CD8-positive, alpha-beta memory T cell (primary cell): Measurements from ENCODE around the gene TRAIP. TPM values are rescaled to one million over a fixed set of nuclear protein-coding genes. Genes with fewer than 3 reads are reported as not detected.

Experiments used
- CTCF ChIA-PET: fragments of 350-600 bp; sonication (Branson Sonifier 250); formaldehyde crosslinking; loops from one replicate; lab custom pipeline; 2021; ENCODE audit warnings: antibody characterized with exemption; lab: Charles Lee
- POLR2A ChIA-PET: fragments of 350-600 bp; sonication (Branson Sonifier 250); formaldehyde crosslinking; loops from one replicate; lab custom pipeline; 2021; ENCODE audit warnings: antibody characterized with exemption; lab: Charles Lee
- DNase-seq, 5 donors: peaks; one replicate each; pipeline versions ENCODE4 v3.0.0 to v3.0.0-alpha.2; 2020 to 2022; ENCODE audit warnings: mixed read lengths in 1 of 5
- H3K27ac ChIP-seq: one replicate; pipeline ENCODE4 v1.7.0; 2013; ENCODE audit warnings: low read depth, mild to moderate bottlenecking, low read length, moderate library complexity
- H3K27me3 ChIP-seq: 2 replicates; pipeline ENCODE4 v1.7.0; 2013; ENCODE audit warnings: low read length, mild to moderate bottlenecking; ENCODE audit not compliant: insufficient read depth, poor library complexity, severe bottlenecking
- H3K36me3 ChIP-seq: 2 replicates; pipeline ENCODE4 v1.7.0; 2013; ENCODE audit warnings: mild to moderate bottlenecking, low read length, moderate library complexity; ENCODE audit not compliant: insufficient read depth
- H3K4me1 ChIP-seq: 2 replicates; pipeline ENCODE4 v1.7.0; 2013; ENCODE audit warnings: mild to moderate bottlenecking, low read length, moderate library complexity; ENCODE audit not compliant: insufficient read depth
- H3K4me3 ChIP-seq: 2 replicates; pipeline ENCODE4 v1.7.0; 2013; ENCODE audit warnings: mild to moderate bottlenecking, low read length
- H3K9me3 ChIP-seq: 2 replicates; pipeline ENCODE4 v1.7.0; 2013; ENCODE audit warnings: mild to moderate bottlenecking, low read length
- H3K27ac Mint-ChIP-seq, 8 donors: one replicate each; pipeline ENCODE4 v1.8.0; 2020 to 2021; ENCODE audit warnings: mixed read lengths in 8 of 8, mild to moderate bottlenecking in 6 of 8, inconsistent platforms in 3 of 8, moderate library complexity in 3 of 8
- H3K27me3 Mint-ChIP-seq, 2 donors: one replicate each; pipeline ENCODE4 v1.8.0; 2020 to 2021; ENCODE audit warnings: mixed read lengths in 2 of 2, mild to moderate bottlenecking in 1 of 2, moderate library complexity in 1 of 2
- H3K36me3 Mint-ChIP-seq, 3 donors: one replicate each; pipeline ENCODE4 v1.8.0; 2020 to 2021; ENCODE audit warnings: mixed read lengths in 3 of 3, inconsistent platforms in 1 of 3, mild to moderate bottlenecking in 1 of 3
- H3K4me1 Mint-ChIP-seq, 3 donors: one replicate each; pipeline ENCODE4 v1.8.0; 2020 to 2021; ENCODE audit warnings: mixed read lengths in 3 of 3, inconsistent platforms in 1 of 3, mild to moderate bottlenecking in 1 of 3
- H3K4me3 Mint-ChIP-seq, 7 donors: one replicate each; pipeline ENCODE4 v1.8.0; 2020 to 2021; ENCODE audit warnings: mixed read lengths in 7 of 7, mild to moderate bottlenecking in 6 of 7, moderate library complexity in 4 of 7, inconsistent platforms in 2 of 7
- H3K9me3 Mint-ChIP-seq, 5 donors: one replicate each; pipeline ENCODE4 v1.8.0; 2020 to 2022; ENCODE audit warnings: mixed read lengths in 5 of 5, mild to moderate bottlenecking in 3 of 5, moderate library complexity in 2 of 5, inconsistent platforms in 1 of 5
- polyA plus RNA-seq: library from polyadenylated mRNA; unstranded; fragments of 300-500 nt; fragmentation: Illumina TruSeq; gene quantifications from one replicate; pipeline ENCODE4 v1.2.3, GENCODE V29; 2021
- total RNA-seq, 2 experiments: library from RNA; stranded (reverse); gene quantifications; one replicate each; pipeline ENCODE4 v1.2.3, GENCODE V29; 2021

The TRAIP gene
- total and polyA plus RNA-seq, 3 experiments from 2014 or later, result 1.9 to 22.9 (median 21.9) TPM

DNA sequence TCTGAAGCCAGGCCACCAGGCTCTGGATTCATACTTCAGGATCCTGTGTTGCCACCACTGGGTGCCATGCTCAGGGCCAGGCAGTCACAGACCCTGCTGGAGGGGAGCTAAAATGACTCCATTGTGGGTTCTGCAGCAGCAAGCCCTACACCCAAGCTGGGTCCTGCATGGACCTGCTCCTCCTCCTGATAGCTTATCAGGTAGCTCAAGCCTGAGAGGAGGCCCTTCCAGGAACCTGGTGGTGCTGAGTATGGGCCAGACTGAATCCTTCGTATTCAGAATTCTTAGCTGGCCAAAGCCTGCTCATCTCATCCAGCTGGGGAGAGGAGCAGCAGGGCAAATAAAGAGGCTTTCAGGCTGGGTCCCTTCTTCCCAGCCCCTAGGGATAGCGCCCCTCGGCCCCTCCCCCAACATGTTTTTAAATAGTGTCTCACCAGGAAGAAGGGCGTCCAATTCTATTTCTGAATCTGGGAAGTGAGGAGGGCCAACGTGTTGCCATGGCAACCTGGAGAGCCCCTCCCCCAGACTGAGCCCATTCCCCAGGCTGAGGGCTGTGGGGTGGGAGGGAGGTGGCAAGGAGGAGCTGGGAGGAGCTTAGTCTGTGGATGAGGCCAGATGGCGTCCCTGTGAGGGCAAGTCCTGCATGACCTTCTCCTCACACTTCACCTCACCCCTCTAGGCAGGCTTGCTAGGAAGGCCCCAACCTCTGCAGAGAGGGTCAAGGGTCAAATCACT is 24.4 kb upstream of the TRAIP start:
- CTCF ChIA-PET, result no interaction called here
- H3K36me3 Mint-ChIP-seq, result no peaks in the 10 kb centered on the region
- Histone ChIP-seq H3K4me1 (no peaks in the 10 kb centered on the region), H3K36me3 (no peaks in the 10 kb centered on the region), H3K27me3 (no peaks in the 10 kb centered on the region), H3K9me3 (no peaks in the 10 kb centered on the region), H3K27ac (no peak overlapping the region), H3K4me3 (no peak overlapping the region)
- POLR2A ChIA-PET, result no interaction called here
- DNase-seq, result no peak
- no peaks in the 10 kb centered on the region for H3K4me1 Mint-ChIP-seq
- H3K9me3 Mint-ChIP-seq, result no peaks in the 10 kb centered on the region
- H3K27ac Mint-ChIP-seq, result no peak overlapping the region
- no peak overlapping the region for H3K4me3 Mint-ChIP-seq
- peaks cover 1 to 4% of the 10 kb centered on the region in 2 donors for H3K27me3 Mint-ChIP-seq

DNA sequence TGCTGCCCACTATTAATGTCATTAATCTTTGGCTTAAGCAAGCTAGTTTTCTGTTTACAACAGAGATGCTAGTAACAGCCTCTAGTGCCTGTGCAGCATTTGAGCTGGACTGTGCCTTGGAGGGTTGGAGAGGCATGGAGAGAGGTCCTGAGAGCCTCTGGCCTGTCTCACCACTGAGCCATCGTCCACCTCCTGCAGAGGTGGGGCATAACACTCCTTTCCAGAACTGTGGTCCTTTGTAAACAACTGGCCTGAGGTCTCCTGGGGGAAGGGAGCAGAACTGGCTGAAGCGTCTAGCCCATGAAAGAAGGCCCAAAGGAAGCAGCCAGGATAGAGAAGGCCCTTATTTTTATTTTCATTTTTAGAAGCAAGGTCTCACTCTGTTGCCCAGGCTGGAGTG is 23.4 kb upstream of the TRAIP start:
- H3K27ac ChIP-seq, result no peak overlapping the region
- no peak for DNase-seq
- ChIA-PET CTCF (no interaction called here), POLR2A (no interaction called here)
- H3K4me1 ChIP-seq, result no peaks in the 10 kb centered on the region
- no peaks in the 10 kb centered on the region for H3K4me1 Mint-ChIP-seq
- H3K27ac Mint-ChIP-seq, result no peak overlapping the region
- H3K9me3 ChIP-seq, result no peaks in the 10 kb centered on the region
- no peaks in the 10 kb centered on the region for H3K36me3 ChIP-seq
- H3K36me3 Mint-ChIP-seq, result no peaks in the 10 kb centered on the region
- H3K9me3 Mint-ChIP-seq, result no peaks in the 10 kb centered on the region
- no peak overlapping the region for H3K4me3 Mint-ChIP-seq
- H3K27me3 ChIP-seq, result no peaks in the 10 kb centered on the region
- no peak overlapping the region for H3K4me3 ChIP-seq
- peaks cover 4% of the 10 kb centered on the region in 2 donors for H3K27me3 Mint-ChIP-seq

DNA sequence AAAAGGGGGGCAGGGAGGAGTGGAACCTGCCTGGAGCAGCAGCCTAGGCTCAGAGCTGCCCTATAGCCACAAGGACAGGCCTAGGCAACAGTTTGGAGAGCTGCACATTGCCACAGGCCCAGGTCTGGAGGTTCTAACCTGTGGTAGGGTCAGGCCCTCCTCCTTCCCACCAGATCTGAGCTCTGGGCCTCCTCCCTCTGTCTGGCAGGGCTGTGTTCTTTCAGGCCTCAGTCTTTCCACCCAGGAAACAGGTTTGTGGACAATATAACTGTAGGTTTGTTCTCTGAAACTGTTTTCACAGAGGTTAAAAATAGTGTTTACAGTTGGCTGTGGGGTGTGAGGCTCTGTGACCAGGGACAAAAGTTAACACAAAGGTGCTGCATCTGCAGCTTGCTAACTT is 22.3 kb upstream of the TRAIP start:
- POLR2A ChIA-PET, result no interaction called here
- Histone ChIP-seq H3K27me3 (no peaks in the 10 kb centered on the region), H3K36me3 (no peaks in the 10 kb centered on the region), H3K4me1 (no peaks in the 10 kb centered on the region), H3K9me3 (no peaks in the 10 kb centered on the region), H3K27ac (no peak overlapping the region), H3K4me3 (no peak overlapping the region)
- CTCF ChIA-PET, result no interaction called here
- Mint-ChIP-seq H3K9me3 (no peaks in the 10 kb centered on the region), H3K36me3 (no peaks in the 10 kb centered on the region), H3K27ac (no peak overlapping the region), H3K4me1 (no peaks in the 10 kb centered on the region), H3K27me3 (peaks cover 4 to 6% of the 10 kb centered on the region in 2 donors), H3K4me3 (no peak overlapping the region)
- no peak for DNase-seq

DNA sequence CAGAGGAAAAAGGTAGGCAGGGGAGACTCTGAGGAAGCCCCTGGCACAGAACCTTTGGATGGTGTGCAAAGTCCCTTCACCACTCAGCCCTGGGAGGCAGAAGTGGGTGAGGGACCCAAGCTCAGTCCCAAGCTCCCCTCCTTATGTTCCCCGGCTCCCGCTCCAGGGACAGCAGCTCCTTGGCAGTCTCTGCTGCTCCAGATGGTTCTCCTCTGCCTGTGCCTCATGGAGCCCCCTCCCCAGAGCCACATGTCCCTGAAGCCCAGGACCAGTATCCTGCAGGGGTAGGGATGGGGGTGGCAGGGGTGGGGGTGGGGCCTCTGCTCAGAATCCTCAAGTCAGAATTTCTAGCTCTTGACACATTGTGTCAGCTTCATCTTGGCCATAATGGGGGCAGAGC is 21.4 kb upstream of the TRAIP start:
- Mint-ChIP-seq H3K27ac (no peak overlapping the region), H3K4me1 (peaks cover 0 to 2% (median 0%) of the 10 kb centered on the region in 3 donors), H3K27me3 (peaks cover 4 to 6% of the 10 kb centered on the region in 2 donors), H3K4me3 (no peak overlapping the region), H3K9me3 (no peaks in the 10 kb centered on the region), H3K36me3 (no peaks in the 10 kb centered on the region)
- Histone ChIP-seq H3K36me3 (no peaks in the 10 kb centered on the region), H3K9me3 (no peaks in the 10 kb centered on the region), H3K4me3 (no peak overlapping the region), H3K27ac (no peak overlapping the region), H3K4me1 (no peaks in the 10 kb centered on the region), H3K27me3 (no peaks in the 10 kb centered on the region)
- no peak for DNase-seq
- CTCF ChIA-PET, result no interaction called here
- POLR2A ChIA-PET, result no interaction called here

DNA sequence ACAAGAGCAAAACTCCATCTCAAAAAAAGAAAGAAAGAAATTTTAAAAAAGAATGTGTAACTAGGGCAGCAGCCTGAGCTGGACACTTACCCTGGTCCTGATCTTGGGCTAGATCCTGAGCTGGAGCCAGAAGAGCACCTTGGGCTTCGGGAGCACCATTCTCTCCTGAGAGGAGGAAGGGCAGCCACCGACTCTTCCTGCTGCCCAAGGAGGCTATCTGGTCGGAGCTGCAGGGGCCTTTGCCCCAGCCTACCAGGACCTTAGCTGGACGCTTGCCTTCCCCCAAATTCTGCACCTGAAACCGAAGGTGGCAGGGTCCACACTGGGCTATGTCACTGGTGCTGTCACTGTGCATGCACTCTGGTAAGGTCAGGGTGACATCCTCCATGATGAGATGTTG is 20.2 kb upstream of the TRAIP start:
- no peak overlapping the region for H3K27ac ChIP-seq
- ChIA-PET CTCF (no interaction called here), POLR2A (no interaction called here)
- no peaks in the 10 kb centered on the region for H3K4me1 ChIP-seq
- no peaks in the 10 kb centered on the region for H3K27me3 ChIP-seq
- H3K27ac Mint-ChIP-seq, result no peak overlapping the region
- DNase-seq, result no peak
- H3K27me3 Mint-ChIP-seq, result peaks cover under 1 to 6% of the 10 kb centered on the region in 2 donors
- H3K4me3 ChIP-seq, result no peak overlapping the region
- no peak overlapping the region for H3K4me3 Mint-ChIP-seq
- no peaks in the 10 kb centered on the region for H3K9me3 ChIP-seq
- H3K36me3 ChIP-seq, result no peaks in the 10 kb centered on the region
- H3K9me3 Mint-ChIP-seq, result no peaks in the 10 kb centered on the region
- peaks cover 4 to 5% (median 4%) of the 10 kb centered on the region in 3 donors for H3K4me1 Mint-ChIP-seq
- H3K36me3 Mint-ChIP-seq, result no peaks in the 10 kb centered on the region

DNA sequence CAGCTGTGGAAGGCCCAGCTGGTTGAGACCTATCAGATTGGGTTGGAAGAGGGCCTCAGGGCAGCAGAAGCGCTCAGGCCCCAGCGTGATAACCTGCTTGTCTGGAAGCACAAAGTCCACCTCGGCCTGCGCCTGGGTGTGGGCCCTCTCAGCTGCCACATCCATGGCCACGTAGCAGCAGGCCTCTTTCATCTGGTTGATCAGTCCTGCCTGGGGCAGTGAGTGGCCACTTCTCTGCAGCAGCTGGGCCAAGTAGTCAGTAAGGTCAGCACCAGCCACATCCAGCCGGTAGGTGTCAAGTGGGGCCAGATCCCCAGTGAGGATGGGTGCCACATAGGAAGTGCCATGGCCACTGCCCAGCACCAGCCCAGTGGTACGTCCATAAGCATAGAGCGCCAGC is 17.3 kb upstream of the TRAIP start:
- H3K4me1 Mint-ChIP-seq, result peaks cover 5 to 7% (median 5%) of the 10 kb centered on the region in 3 donors

DNA sequence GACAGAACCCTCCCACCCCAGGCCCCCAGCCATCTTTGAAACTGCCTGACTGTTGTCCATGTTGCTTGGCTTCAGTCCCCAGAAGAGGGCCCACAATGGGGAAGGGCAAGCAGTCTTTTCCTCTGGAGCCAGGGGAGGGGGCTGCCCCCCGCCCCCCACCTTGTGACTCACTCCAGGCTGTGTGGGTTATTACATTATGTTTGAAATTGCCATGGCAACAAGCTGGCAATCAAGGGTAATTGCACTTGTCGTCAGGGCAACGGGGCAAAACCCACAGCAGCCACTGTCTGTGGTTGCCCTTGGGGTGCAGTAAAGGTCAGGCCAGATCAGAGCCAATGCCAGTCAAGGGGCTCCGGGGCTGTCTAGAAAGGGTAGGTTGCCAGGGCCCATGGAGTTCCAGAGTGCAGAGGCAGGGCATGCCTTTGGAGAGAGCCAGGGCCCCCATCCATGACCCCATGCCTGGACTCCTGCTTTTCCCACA is 16.5 kb upstream of the TRAIP start:
- Histone ChIP-seq H3K36me3 (no peaks in the 10 kb centered on the region), H3K9me3 (no peaks in the 10 kb centered on the region), H3K27me3 (peaks cover 20% of the 10 kb centered on the region), H3K27ac (no peak overlapping the region), H3K4me3 (no peak overlapping the region), H3K4me1 (peaks cover 6% of the 10 kb centered on the region)
- Mint-ChIP-seq H3K4me1 (peaks cover 5 to 12% (median 6%) of the 10 kb centered on the region in 3 donors), H3K4me3 (peak overlapping the region in 1 of 7 donors; percentile 18), H3K27ac (no peak overlapping the region), H3K36me3 (no peaks in the 10 kb centered on the region), H3K9me3 (no peaks in the 10 kb centered on the region), H3K27me3 (peaks cover 18 to 20% of the 10 kb centered on the region in 2 donors)
- peak in 2 of 5 donors; percentile 9 to 59 for DNase-seq
- CTCF ChIA-PET, result interaction anchor here (1.1 kb wide), 1 partner anchor 34 kb away, joined by 4 read pairs; no protein-coding TSS in a partner anchor
- POLR2A ChIA-PET, result no interaction called here

More for the DNA sequence above, 17.3 kb upstream of the TRAIP start:
- POLR2A ChIA-PET, result no interaction called here
- no peak overlapping the region for H3K27ac ChIP-seq
- no peaks in the 10 kb centered on the region for H3K36me3 ChIP-seq
- H3K27me3 ChIP-seq, result peaks cover 12% of the 10 kb centered on the region
- H3K36me3 Mint-ChIP-seq, result no peaks in the 10 kb centered on the region
- CTCF ChIA-PET, result no interaction called here
- H3K27ac Mint-ChIP-seq, result no peak overlapping the region
- peaks cover 6% of the 10 kb centered on the region for H3K4me1 ChIP-seq
- no peak overlapping the region for H3K4me3 Mint-ChIP-seq
- DNase-seq, result no peak
- no peak overlapping the region for H3K4me3 ChIP-seq
- H3K27me3 Mint-ChIP-seq, result peaks cover 10 to 14% of the 10 kb centered on the region in 2 donors
- no peaks in the 10 kb centered on the region for H3K9me3 ChIP-seq
- H3K9me3 Mint-ChIP-seq, result no peaks in the 10 kb centered on the region

DNA sequence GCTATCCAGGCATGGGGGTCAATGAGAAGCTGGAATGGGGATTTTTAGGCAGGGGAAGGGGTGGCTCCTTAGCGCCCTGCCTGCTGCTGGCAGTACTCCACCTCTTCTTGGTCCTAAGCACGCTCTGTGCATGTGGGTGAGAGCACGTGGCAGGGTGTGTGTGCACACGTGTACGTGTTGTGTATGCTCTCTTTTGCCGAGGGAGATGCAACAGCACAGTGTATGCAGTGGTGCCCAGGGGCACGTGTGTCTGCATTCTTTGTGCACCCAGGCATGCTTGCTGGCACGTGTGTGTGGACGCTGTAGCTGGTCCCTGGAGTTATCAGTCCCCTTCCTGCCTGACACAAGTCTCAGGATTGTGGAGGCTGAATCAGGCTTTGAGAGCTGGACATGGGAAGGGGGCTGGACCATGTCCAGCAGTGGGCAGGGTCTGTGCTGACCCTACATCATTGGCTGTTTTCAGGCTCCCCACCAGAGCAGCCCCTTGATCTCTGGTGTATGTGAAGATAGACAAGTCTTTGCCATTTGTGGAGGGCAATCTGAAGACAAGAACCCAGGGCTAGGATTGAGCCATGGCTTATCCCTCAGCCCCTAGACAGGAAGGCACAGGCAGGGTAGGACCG is 15.3 kb upstream of the TRAIP start:
- no peak overlapping the region for H3K4me3 ChIP-seq
- CTCF ChIA-PET, result no interaction called here
- no peaks in the 10 kb centered on the region for H3K9me3 ChIP-seq
- H3K4me1 ChIP-seq, result peaks cover 6% of the 10 kb centered on the region
- no peak overlapping the region for H3K27ac ChIP-seq
- Mint-ChIP-seq H3K27me3 (peaks cover 28 to 31% of the 10 kb centered on the region in 2 donors), H3K4me1 (peaks cover 5 to 12% (median 6%) of the 10 kb centered on the region in 3 donors), H3K36me3 (no peaks in the 10 kb centered on the region), H3K9me3 (no peaks in the 10 kb centered on the region), H3K27ac (no peak overlapping the region), H3K4me3 (peak overlapping the region in 4 of 7 donors; percentile 0 to 41 (median 11))
- no peaks in the 10 kb centered on the region for H3K36me3 ChIP-seq
- H3K27me3 ChIP-seq, result peaks cover 21% of the 10 kb centered on the region
- POLR2A ChIA-PET, result no interaction called here
- DNase-seq, result no peak
